OCI-LY1 (cell line): ENCODE data around the gene ASAH2.

Experiments
- H2AFZ ChIP-seq: fragments of 200-600 bp; sonication (generic), shearing (Covaris generic); 2 replicates; pipeline ENCODE4 v1.6.0; 2014; ENCODE audit warnings: antibody characterized with exemption, mild to moderate bottlenecking, low read length
- H3F3A ChIP-seq: fragments of 200-600 bp; sonication (generic), shearing (Covaris generic); 2 replicates; pipeline ENCODE4 v1.6.0; 2014; ENCODE audit warnings: mild to moderate bottlenecking, antibody characterized with exemption, low read length, moderate library complexity; ENCODE audit not compliant: insufficient read depth
- H3K27ac ChIP-seq: fragments of 200-600 bp; sonication (generic); 2 replicates; pipeline ENCODE4 v1.5.1; 2014; ENCODE audit warnings: low read length, mixed run types, mild to moderate bottlenecking, low read depth; ENCODE audit not compliant: poor library complexity, severe bottlenecking
- H3K27me3 ChIP-seq: fragments of 200-600 bp; sonication (generic); 2 replicates; pipeline ENCODE4 v1.6.0; 2014; ENCODE audit warnings: antibody characterized with exemption, mild to moderate bottlenecking, low read length, moderate library complexity; ENCODE audit not compliant: insufficient read depth
- H3K36me3 ChIP-seq: fragments of 200-600 bp; sonication (generic); 2 replicates; pipeline ENCODE4 v1.6.1; 2014; ENCODE audit warnings: mild to moderate bottlenecking, antibody characterized with exemption, low read length, moderate library complexity, mixed read lengths; ENCODE audit not compliant: insufficient read depth
- H3K4me1 ChIP-seq: fragments of 200-600 bp; sonication (generic); 2 replicates; pipeline ENCODE4 v1.5.1; 2014; ENCODE audit warnings: mild to moderate bottlenecking, low read length, moderate library complexity; ENCODE audit not compliant: insufficient read depth, severe bottlenecking
- H3K4me2 ChIP-seq: fragments of 200-600 bp; sonication (generic), shearing (Covaris generic); 2 replicates; pipeline ENCODE4 v1.6.1; 2014; ENCODE audit warnings: low read length
- H3K4me3 ChIP-seq: fragments of 200-600 bp; sonication (generic); 2 replicates; pipeline ENCODE4 v1.5.1; 2014; ENCODE audit warnings: low read length, low read depth, mild to moderate bottlenecking, mixed read lengths; ENCODE audit not compliant: poor library complexity, severe bottlenecking
- H3K79me2 ChIP-seq: fragments of 200-600 bp; shearing (Covaris generic); 2 replicates; pipeline ENCODE4 v1.6.1; 2016; ENCODE audit warnings: mixed run types, low read length, mixed read lengths; ENCODE audit not compliant: insufficient read depth
- H3K9ac ChIP-seq: fragments of 200-600 bp; sonication (generic), shearing (Covaris generic); 2 replicates; pipeline ENCODE4 v1.6.1; 2014; ENCODE audit warnings: mild to moderate bottlenecking, low read length, mixed read lengths
- H3K9me2 ChIP-seq: fragments of 200-600 bp; sonication (generic), shearing (Covaris generic); 2 replicates; pipeline ENCODE4 v1.6.1; 2014; ENCODE audit warnings: low read depth, mild to moderate bottlenecking, low read length, mixed read lengths
- H3K9me3 ChIP-seq: fragments of 200-600 bp; shearing (Covaris generic); 2 replicates; pipeline ENCODE4 v1.6.1; 2014; ENCODE audit warnings: low read length, mixed read lengths
- H4K20me1 ChIP-seq: fragments of 200-600 bp; sonication (generic), shearing (Covaris generic); 2 replicates; pipeline ENCODE4 v1.6.0; 2016; ENCODE audit warnings: mild to moderate bottlenecking, low read length; ENCODE audit not compliant: insufficient read depth
- CTCF ChIP-seq: fragments of 200-600 bp; sonication (generic), shearing (Covaris generic); IDR thresholded peaks from 2 replicates; pipeline ENCODE4 v1.5.1; 2017; ENCODE audit warnings: mild to moderate bottlenecking, antibody characterized with exemption, low read length, moderate library complexity, mixed read lengths
- EZH2 ChIP-seq: fragments of 200-600 bp; sonication (generic), shearing (Covaris generic); IDR thresholded peaks from 2 replicates; pipeline ENCODE4 v1.8.0; 2017; ENCODE audit warnings: borderline replicate concordance, mixed run types, mild to moderate bottlenecking, antibody characterized with exemption, low read length, moderate library complexity, mixed read lengths

The ASAH2 gene

GRCh38 chr10:50219646-50220045 lies 31.7 kb downstream of the ASAH2 start:
- Histone ChIP-seq H3K4me3 (no peak overlapping the region), H3K4me2 (no peak overlapping the region), H3K27ac (no peak overlapping the region), H3K9me2 (no peaks in the 10 kb centered on the region), H3K9me3 (no peaks in the 10 kb centered on the region), H3K36me3 (no peaks in the 10 kb centered on the region), H3K79me2 (no peaks in the 10 kb centered on the region), H3F3A (no peaks in the 10 kb centered on the region), H3K27me3 (no peaks in the 10 kb centered on the region), H3K4me1 (peaks cover 2% of the 10 kb centered on the region), H4K20me1 (no peaks in the 10 kb centered on the region), H2AFZ (no peak overlapping the region), H3K9ac (no peak overlapping the region)
- TF ChIP-seq EZH2 (no peak), CTCF (no peak)

- H4K20me1 ChIP-seq: no peaks in the 10 kb centered on the region
- H3K4me3 ChIP-seq: no peak overlapping the region
- H3F3A ChIP-seq: no peaks in the 10 kb centered on the region
- H3K9ac ChIP-seq: no peak overlapping the region
- H2AFZ ChIP-seq: no peak overlapping the region
- no peaks in the 10 kb centered on the region for H3K9me2 ChIP-seq
- H3K27ac ChIP-seq: no peak overlapping the region
- no peaks in the 10 kb centered on the region for H3K79me2 ChIP-seq
- H3K4me2 ChIP-seq: no peak overlapping the region
- TF ChIP-seq EZH2: no peak
- no peak for TF ChIP-seq CTCF
- H3K27me3 ChIP-seq: no peaks in the 10 kb centered on the region
- no peaks in the 10 kb centered on the region for H3K9me3 ChIP-seq
- no peaks in the 10 kb centered on the region for H3K36me3 ChIP-seq
- no peaks in the 10 kb centered on the region for H3K4me1 ChIP-seq
These were observed 32.1 kb downstream of the ASAH2 start for GRCh38 chr10:50219200-50219599.

- no peak for TF ChIP-seq CTCF
- no peak for TF ChIP-seq EZH2
- no peak overlapping the region for H3K4me3 ChIP-seq
- H2AFZ ChIP-seq: no peak overlapping the region
- H3K9me2 ChIP-seq: no peaks in the 10 kb centered on the region
- H3K4me2 ChIP-seq: no peak overlapping the region
- H3K27me3 ChIP-seq: no peaks in the 10 kb centered on the region
- H3K4me1 ChIP-seq: no peaks in the 10 kb centered on the region
- no peaks in the 10 kb centered on the region for H3F3A ChIP-seq
- no peak overlapping the region for H3K27ac ChIP-seq
- no peaks in the 10 kb centered on the region for H4K20me1 ChIP-seq
- H3K9ac ChIP-seq: no peak overlapping the region
- no peaks in the 10 kb centered on the region for H3K36me3 ChIP-seq
- H3K79me2 ChIP-seq: no peaks in the 10 kb centered on the region
- H3K9me3 ChIP-seq: no peaks in the 10 kb centered on the region
These were observed 34.4 kb downstream of the ASAH2 start for GRCh38 chr10:50216894-50217293.
